Measurements from ENCODE around the gene DIP2C.
"Not testable (repeated sequence)": the region's sequence is repeated elsewhere in the genome, so short reads cannot be mapped to it uniquely, and the experiment has no call there.

DIP2C gene

DNA sequence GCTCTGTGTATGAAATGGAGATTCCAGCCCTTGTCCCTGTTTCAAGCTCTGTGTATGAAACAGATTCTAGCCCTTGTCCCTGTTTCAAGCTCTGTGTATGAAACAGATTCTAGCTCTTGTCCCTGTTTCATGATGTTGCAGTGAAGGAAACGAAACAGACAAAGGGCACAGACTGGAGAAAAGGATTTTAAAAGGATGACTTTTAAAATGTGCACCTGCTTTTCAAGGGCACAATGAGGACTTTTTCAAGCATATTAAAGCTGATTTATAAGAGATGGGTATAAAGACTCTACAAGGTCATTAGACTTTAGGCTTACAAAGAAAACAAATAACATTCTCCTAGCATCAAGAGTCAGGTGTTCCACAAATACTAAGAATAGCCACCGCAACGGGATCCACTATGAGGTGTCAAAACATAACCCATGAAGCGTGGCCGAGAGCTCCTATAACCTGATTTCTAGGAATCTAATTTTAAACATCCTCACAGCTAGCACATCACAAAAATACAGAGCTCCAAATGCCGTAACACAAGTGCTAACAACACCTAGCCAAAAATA lies 29.0 kb downstream of the DIP2C start:
- no peak for DNase-seq (ENCODE audit: low spot score)

- DNase-seq (ENCODE audit: low spot score) = no peak
Observed at GRCh38 chr10:659688-660141, 29.8 kb downstream of the DIP2C start.

GRCh38 chr10:657816-658350 lies 31.6 kb downstream of the DIP2C start:
- not testable (repeated sequence) for DNase-seq (ENCODE audit: low spot score)

DNA sequence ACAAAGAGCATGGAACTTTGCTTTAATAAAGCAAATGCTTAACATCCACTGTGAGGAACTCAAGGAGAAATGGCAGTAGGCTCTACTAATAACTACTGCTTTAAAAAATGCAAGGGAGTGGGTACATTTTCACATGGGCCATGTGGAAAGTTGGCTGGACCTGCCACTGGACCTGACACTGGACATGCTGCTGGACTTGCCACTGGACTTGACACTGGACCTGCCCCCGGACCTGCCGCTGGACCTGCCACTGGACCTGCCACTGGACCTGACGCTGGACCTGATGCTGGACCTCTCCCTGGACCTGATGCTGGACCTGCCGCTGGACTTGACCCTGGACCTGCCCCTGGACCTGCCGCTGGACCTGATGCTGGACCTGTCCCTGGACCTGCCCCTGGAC lies 32.6 kb downstream of the DIP2C start:
- DNase-seq (ENCODE audit: low spot score) = no peak

- no peak for DNase-seq (ENCODE audit: low spot score)
Observed at GRCh38 chr10:655184-655583, 34.3 kb downstream of the DIP2C start.

DNA sequence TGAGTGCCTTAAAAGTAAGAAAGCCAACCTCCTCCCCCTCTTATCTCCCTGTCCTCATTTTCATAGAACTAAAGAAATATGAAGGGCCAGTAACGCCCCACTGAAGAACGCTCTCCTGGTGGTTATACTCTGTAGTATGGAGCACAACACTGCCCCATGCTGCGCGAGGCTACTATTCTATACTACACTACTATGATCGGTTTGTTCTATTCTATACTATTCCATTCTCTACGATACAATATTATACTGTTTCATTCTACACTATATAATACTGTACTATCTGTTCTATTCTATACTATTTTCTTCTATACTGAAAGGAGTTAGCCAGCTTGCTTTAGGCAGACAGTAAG lies 34.8 kb downstream of the DIP2C start:
- no peak for DNase-seq (ENCODE audit: low spot score)

- DNase-seq (ENCODE audit: low spot score) = no peak
Observed at GRCh38 chr10:653991-654646, 35.3 kb downstream of the DIP2C start.

- not testable (repeated sequence) for DNase-seq (ENCODE audit: low spot score)
Observed at GRCh38 chr10:652832-653459, 36.5 kb downstream of the DIP2C start.

GRCh38 chr10:652233-652632 lies 37.2 kb downstream of the DIP2C start:
- no peak for DNase-seq (ENCODE audit: low spot score)

DNA sequence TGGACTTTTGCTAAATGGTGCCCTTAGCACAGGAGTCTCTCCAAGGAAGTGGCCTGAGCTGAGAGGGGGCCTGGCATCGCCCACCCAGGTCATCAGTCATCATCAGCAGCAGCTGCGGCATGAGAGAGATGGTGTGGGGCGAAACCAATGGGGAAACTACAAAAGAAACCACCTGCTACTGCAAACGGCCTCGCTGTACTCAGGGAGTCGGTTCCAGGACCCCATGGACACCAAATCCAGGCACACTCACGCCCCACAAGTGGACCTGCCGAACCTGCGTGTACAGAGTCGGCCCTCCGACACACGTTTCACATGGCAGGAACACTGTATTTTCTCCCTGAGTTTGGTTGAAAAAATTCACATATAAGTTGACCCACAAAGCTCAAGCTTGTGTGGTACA lies 37.8 kb downstream of the DIP2C start:
- no peak for DNase-seq (ENCODE audit: low spot score)

DNA sequence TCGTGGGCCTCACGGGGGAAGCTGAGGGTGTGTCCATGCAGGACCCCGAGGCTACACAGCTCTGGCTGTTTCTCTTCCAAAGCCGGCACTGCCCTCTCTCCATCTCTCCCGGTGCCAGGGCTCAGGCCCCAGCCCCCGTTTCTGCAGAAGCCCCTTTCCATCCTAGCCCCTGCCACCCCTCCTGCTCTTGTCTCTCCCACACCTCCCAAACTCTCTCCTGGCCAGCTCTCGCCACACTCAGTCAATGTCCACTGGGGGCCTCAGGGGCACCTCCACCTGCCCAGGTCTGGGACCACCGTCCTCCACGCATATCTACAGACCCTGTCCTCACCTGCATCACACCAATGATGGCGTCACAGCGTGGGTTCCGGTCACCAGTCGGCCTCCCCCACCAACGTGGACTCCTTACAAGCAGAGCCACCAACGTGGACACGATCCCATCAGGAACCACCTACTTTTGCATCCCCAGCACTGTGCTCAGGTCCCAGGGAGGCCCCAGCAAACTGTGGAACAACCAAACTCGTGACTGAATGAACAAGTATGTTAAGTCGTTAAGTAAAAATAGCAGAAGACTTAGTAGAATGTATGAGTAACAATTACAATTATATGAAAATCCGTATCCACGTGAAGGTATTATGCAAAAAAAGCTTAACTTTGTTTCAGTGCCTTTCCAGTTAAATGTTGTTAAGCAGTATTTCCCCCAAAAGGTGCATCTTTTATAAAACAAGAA lies 38.4 kb downstream of the DIP2C start:
- DNase-seq (ENCODE audit: low spot score) = no peak

- DNase-seq (ENCODE audit: low spot score) = no peak
Observed at GRCh38 chr10:650441-650851, 39.0 kb downstream of the DIP2C start.

GRCh38 chr10:649798-650440 lies 39.5 kb downstream of the DIP2C start:
- DNase-seq (ENCODE audit: low spot score) = peak; percentile 76

- DNase-seq (ENCODE audit: low spot score) = no peak
Observed at GRCh38 chr10:649445-649797, 40.0 kb downstream of the DIP2C start.

DNA sequence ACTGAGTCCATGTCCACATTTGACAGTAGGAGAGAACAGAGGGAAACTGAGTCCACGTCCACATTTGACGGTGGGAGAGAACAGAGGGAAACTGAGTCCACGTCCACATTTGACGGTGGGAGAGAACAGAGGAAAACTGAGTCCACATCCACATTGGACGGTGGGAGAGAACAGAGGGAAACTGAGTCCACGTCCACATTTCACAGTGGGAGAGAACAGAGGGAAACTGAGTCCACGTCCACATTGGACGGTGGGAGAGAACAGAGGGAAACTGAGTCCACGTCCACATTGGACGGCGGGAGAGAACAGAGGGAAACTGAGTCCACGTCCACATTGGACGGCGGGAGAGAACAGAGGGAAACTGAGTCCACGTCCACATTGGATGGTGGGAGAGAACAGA lies 42.4 kb downstream of the DIP2C start:
- not testable (repeated sequence) for DNase-seq (ENCODE audit: low spot score)

- no peak for DNase-seq (ENCODE audit: low spot score)
Observed at GRCh38 chr10:646118-646524, 43.3 kb downstream of the DIP2C start.

GRCh38 chr10:644943-645334 lies 44.5 kb downstream of the DIP2C start:
- DNase-seq (ENCODE audit: low spot score) = no peak

- DNase-seq (ENCODE audit: low spot score) = no peak
Observed at GRCh38 chr10:644076-644942, 45.2 kb downstream of the DIP2C start.

GRCh38 chr10:642186-642890 lies 47.1 kb downstream of the DIP2C start:
- DNase-seq (ENCODE audit: low spot score) = peak; percentile 47

GRCh38 chr10:641149-642010 lies 48.1 kb downstream of the DIP2C start:
- no peak for DNase-seq (ENCODE audit: low spot score)
